GM19452 (cell line): ENCODE data around the gene CCSER1.

Experiments
- ATAC-seq: cut with Tn5 transposase; IDR thresholded peaks from one replicate; pipeline ENCODE4 v1.9.1; 2021; ENCODE audit not compliant: unreplicated experiment

CCSER1 gene

DNA sequence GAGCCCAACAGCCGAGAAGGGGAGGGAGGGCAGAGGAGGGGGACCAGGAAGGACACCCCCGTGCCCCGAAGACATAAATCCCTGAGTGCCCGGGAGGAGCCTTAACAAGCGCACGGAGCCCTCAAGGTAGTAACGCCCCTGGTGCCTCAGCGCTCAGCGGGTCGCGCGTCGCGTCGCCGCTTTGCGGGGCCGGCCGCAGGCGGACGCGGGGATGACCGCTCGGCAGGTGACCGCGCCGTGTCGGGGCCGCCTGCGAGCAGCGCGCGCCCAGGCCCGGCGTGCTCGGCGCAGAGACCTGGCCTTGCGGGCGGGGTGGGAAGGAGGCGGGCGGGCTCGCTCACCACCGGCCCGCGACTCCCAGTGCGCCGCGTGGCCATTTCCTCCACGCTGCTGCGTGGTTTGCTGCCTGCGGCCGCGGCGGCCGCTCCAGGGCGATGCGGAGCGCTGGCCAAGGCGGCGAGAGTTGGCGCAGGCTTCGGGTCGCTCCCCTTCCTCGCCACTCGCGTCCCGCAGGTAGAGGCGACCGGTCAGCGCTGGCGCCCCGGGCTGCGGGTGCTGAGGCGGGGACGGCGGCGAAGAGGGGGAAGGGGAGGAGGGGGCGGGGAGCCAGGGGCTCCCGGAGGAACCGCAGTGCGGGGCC lies 632 bp downstream of the CCSER1 start:
- peak; percentile 30 for ATAC-seq

DNA sequence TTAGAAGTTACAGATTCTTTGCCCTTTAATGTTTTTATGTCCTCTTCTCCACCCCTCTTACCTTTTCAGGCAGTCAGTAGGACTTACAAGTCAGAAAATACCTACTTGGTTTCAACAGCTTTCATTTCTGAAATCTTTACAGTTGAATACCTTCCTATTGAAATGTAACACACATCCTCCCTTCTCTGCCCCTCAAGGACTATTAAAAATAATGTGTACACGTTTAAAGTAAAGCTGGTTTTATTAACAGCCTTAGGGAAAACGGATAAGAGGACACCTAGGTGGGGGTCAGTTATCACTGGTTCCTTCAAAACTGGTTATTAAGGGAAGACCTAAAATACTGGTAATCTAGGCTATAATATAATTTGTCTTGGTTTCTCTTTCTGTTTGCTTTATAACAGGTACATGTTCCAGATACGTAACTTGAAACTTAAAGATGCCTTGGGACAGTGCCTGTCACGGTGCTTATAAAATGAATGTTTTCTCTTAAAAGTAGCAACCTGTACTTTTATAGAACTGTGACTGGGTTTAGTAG lies 1.8 kb downstream of the CCSER1 start:
- no peak for ATAC-seq

GRCh38 chr4:90130076-90130475 lies 2.9 kb downstream of the CCSER1 start:
- no peak for ATAC-seq

DNA sequence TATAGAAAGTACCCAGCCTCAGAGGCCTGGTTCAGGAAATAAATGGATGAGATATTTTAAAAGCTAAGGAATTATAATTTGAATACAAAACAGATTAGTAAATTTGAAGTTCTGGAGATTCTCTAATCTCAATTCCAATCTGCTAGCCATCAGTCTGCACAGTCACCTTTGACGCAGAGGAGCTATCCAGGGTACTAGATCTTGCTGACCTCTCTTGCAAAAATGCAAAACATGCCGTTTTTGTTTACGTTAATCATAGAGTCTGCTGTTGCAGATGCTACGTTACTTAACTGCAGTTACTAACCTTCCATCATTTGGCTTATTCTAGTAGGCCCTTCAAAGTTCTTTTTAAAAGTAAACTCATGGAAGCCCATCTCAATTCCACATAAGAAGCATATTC lies 10.4 kb downstream of the CCSER1 start:
- no peak for ATAC-seq

DNA sequence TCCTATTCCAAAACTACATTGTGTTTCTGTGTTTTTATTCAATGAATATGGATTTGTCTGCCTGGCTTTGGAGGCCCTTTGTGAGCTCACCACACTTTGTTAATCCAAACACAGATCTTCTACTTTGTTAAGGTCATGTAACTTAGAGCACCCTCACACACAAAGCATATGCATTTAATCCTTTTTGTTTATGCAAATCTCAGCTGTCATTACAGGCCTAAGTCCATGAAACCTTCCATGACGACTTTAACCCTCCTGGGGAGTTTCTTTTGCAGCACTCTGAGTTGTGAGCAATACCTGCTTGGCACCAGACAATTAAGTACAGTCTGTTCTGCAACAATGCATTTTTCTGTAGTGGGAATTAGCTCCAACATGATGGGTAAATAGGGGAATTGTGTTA lies 14.9 kb downstream of the CCSER1 start:
- ATAC-seq, result no peak

GRCh38 chr4:90145319-90145718 lies 18.1 kb downstream of the CCSER1 start:
- ATAC-seq, result no peak

- ATAC-seq, result no peak
Observed at GRCh38 chr4:90146306-90146705, 19.1 kb downstream of the CCSER1 start.

DNA sequence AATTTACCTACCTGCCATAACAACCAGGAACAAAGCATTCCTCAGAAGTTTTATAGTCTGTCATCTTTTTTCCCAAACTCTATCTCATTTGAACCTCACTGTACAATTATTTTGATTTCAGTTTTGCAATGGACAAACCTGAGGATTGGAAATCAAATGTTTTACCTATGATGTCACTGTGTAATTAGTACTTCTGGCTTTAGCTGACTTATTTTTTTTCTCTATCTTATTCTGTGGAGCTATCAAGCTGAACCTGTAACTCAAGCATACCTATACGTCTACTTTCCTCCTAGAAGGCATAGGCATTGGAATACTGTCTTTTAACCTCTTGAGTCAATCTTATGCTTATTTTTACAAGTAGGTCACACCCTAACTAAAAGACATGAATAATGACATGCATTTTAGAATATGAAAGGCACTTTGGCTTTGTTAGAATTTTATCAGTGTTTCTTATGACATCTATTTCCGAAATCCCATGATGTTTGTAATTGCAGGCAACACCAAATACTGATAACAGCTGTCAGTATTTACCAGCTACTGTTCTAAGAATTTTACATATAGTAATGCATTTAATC lies 21.5 kb downstream of the CCSER1 start:
- no peak for ATAC-seq

DNA sequence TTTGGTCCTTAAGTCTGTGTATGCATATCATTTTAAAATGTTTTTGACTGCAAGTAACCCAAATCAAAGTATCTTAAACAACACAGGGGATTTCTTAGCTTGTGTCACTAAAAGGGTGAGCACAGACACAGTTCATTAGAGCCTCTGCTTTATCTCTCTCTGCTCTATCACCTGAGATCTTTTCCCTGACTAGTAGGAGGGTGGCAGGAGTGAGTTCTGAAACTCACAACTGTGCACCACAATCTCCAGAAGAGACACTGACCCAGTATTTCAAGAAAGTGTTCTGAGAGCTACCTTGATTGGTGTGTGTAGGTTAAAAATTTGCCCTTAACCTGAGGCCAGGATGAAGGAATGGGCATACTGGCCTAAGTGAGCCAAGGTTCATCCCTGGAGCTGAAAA lies 24.8 kb downstream of the CCSER1 start:
- ATAC-seq, result no peak

DNA sequence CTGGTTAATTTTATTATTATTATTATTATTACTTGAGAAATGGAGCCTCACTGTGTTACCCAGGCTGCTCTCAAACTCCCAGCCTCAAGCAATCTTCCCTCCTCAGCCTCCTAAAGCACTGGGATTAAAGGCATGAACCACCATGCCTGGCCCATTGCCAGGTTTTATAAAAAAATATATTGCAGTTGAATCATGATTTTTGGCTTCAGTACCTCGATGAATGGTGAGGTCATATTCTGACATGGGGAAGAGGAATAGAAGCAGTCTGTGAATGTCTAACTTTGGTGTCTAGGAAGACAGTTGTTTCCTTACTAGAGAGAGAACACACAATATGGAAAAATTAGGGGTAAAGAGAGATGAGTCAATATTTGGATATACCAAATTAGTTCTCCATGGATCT lies 32.0 kb downstream of the CCSER1 start:
- ATAC-seq, result no peak

DNA sequence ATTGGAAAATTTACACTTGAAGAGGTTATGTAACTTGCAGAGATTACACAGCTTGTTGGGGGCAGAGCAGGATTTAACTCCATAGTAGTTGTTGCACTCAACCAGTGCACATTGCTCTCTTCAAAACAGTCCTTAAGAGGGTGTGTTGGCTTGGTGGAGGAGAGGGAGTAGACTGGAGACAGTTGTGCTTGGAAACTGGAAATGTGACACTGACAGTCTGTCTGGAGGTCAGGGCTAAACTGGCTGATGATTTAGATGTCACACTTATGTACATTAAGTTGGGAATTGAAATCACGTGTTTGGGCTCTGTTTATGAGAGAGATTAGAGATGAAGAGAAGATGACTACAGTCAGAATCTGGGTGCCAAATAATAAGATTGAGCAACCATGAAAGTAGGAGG lies 32.9 kb downstream of the CCSER1 start:
- ATAC-seq, result no peak

- no peak for ATAC-seq
Observed at GRCh38 chr4:90162566-90162965, 35.4 kb downstream of the CCSER1 start.

GRCh38 chr4:90163872-90164271 lies 36.7 kb downstream of the CCSER1 start:
- ATAC-seq, result no peak

DNA sequence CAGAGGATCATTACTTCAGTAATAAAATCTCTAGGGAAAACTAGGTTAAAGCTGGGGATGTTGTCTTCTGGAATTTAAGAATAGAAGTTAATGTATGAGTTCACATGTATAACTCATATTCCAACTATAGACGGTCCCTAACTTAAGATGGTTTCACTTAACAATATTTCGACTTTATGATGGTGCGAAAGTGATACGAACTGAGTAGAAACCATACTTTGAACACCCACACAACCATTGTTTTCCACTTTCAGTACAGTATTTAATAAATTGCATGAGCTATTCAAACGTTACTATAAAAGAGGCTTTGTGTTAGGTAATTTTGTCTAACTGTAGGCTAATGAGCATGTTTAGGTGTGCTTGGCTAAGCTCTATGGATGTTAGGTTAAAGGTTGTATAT lies 38.7 kb downstream of the CCSER1 start:
- ATAC-seq, result peak; percentile 84

- no peak for ATAC-seq
Observed at GRCh38 chr4:90171491-90171890, 44.3 kb downstream of the CCSER1 start.

- ATAC-seq, result no peak
Observed at GRCh38 chr4:90174621-90175023, 47.4 kb downstream of the CCSER1 start.

DNA sequence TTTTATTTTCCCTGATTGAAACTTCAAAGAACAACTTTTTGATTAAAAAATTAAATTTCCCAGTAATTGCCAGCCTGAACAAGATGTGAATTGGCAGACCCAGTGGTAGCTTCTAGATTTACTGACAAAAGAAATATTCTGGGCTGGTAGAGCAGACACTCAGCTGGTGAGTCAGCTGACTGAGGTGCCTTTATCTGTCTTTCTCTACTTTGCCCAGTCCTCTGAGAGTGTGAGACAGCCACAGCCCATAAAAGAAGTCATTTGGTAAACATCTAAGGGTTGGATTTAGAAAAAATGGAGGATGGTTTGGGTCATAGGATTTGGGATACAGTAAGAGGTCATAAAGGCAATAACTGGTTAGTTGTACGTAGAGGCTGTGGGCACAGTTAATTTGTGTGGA lies 54.5 kb downstream of the CCSER1 start:
- no peak for ATAC-seq

- ATAC-seq, result no peak
Observed at GRCh38 chr4:90183254-90183653, 56.1 kb downstream of the CCSER1 start.

DNA sequence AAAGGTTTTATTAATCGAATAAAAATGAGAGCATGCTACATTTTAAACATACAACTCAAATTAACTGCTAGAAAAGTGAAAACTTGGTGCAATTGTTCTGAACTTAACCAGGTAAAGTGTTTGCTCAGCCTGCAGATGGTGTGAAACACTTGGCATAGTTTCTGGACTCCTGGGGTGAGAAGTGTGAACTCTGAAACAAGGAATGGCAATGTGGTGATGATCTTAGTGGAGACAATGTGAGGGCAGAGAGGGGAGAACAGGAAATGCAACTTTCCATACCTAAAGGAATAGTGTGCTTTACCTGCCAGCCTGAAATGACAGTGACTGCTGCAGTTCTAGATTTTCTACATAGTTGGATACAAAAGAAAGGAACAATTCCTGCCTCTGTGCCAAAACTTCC lies 57.4 kb downstream of the CCSER1 start:
- ATAC-seq, result no peak

- no peak for ATAC-seq
Observed at GRCh38 chr4:90185416-90185815, 58.2 kb downstream of the CCSER1 start.

DNA sequence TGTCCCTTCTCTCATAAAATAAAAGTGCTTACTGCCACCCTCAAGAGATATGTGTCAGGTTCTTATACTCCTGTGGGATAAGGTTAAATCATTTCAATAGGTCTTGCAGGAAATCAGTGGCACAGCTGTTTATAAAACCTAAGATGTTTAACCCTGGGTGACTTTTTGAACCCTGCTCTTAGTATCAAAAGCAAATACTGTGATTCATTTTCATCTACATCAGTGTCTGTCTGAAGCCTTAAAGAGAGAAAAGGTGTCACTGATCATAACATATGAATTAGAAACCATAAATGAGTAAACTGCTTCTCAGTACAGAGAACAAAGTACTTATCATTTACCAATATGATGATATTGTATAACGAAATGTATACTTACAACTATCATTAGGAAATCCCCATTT lies 59.0 kb downstream of the CCSER1 start:
- ATAC-seq, result no peak

- ATAC-seq, result no peak
Observed at GRCh38 chr4:90187148-90187884, 60.1 kb downstream of the CCSER1 start.
